ENCODE data around the gene SH3RF3.

DNA sequence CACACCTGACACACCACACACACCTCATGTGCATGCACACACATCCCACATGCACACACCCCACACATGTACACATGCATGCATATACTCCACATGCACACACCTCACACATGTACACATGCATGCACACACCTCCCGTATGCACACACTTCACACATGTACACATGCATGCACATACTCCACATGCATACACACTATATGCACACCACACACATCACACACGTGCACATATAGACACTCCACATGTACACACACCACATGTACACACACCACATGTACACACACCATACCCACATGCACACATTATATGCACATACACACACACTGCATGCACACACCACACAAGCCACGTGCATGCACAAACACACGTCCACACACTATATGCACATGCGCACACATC is 384.2 kb downstream of the SH3RF3 start:
- TF ChIP-seq, protein P1, sequence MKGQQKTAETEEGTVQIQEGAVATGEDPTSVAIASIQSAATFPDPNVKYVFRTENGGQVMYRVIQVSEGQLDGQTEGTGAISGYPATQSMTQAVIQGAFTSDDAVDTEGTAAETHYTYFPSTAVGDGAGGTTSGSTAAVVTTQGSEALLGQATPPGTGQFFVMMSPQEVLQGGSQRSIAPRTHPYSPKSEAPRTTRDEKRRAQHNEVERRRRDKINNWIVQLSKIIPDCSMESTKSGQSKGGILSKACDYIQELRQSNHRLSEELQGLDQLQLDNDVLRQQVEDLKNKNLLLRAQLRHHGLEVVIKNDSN (CRISPR knock-in tag; IDR thresholded peaks at IDR 0.05) = no peak
- TF ChIP-seq CTCF (IDR thresholded peaks at IDR 0.05) (no peak), ZBTB21 (CRISPR knock-in tag; IDR thresholded peaks at IDR 0.05; ENCODE audit: borderline replicate concordance) (no peak), ZNF263 (CRISPR knock-in tag; IDR thresholded peaks at IDR 0.05; ENCODE audit: low read depth) (no peak), ATF3 (CRISPR knock-in tag; conservative IDR thresholded peaks at IDR 0.05) (no peak), PRDM15 (CRISPR knock-in tag; IDR thresholded peaks at IDR 0.05) (no peak), ZNF121 (CRISPR knock-in tag; IDR thresholded peaks at IDR 0.05) (no peak), ETV6 (CRISPR knock-in tag; IDR thresholded peaks at IDR 0.05) (no peak), AFF4 (CRISPR knock-in tag; IDR thresholded peaks at IDR 0.05; ENCODE audit: borderline replicate concordance) (no peak), ELF4 (CRISPR knock-in tag; IDR thresholded peaks at IDR 0.05; ENCODE audit: low read depth) (no peak), FOXP4 (CRISPR knock-in tag; IDR thresholded peaks at IDR 0.05) (no peak)
- TF ChIP-seq, protein P2, sequence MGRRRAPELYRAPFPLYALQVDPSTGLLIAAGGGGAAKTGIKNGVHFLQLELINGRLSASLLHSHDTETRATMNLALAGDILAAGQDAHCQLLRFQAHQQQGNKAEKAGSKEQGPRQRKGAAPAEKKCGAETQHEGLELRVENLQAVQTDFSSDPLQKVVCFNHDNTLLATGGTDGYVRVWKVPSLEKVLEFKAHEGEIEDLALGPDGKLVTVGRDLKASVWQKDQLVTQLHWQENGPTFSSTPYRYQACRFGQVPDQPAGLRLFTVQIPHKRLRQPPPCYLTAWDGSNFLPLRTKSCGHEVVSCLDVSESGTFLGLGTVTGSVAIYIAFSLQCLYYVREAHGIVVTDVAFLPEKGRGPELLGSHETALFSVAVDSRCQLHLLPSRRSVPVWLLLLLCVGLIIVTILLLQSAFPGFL (CRISPR knock-in tag; IDR thresholded peaks at IDR 0.05; ENCODE audit: borderline replicate concordance) = no peak
- TF ChIP-seq, protein P3, sequence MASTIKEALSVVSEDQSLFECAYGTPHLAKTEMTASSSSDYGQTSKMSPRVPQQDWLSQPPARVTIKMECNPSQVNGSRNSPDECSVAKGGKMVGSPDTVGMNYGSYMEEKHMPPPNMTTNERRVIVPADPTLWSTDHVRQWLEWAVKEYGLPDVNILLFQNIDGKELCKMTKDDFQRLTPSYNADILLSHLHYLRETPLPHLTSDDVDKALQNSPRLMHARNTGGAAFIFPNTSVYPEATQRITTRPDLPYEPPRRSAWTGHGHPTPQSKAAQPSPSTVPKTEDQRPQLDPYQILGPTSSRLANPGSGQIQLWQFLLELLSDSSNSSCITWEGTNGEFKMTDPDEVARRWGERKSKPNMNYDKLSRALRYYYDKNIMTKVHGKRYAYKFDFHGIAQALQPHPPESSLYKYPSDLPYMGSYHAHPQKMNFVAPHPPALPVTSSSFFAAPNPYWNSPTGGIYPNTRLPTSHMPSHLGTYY (CRISPR knock-in tag; IDR thresholded peaks at IDR 0.05) = no peak

Measured in WTC11 (cell line).